Activated effector memory CD4-positive, alpha-beta T cell treated with Interleukin-2 at 50 U/mL for 16 hours (primary cell): ENCODE results near the gene MAP3K14.

Experiments
- DNase-seq: peaks from one replicate; pipeline ENCODE4 v3.0.0-alpha.2; 2020

The MAP3K14 gene

DNA sequence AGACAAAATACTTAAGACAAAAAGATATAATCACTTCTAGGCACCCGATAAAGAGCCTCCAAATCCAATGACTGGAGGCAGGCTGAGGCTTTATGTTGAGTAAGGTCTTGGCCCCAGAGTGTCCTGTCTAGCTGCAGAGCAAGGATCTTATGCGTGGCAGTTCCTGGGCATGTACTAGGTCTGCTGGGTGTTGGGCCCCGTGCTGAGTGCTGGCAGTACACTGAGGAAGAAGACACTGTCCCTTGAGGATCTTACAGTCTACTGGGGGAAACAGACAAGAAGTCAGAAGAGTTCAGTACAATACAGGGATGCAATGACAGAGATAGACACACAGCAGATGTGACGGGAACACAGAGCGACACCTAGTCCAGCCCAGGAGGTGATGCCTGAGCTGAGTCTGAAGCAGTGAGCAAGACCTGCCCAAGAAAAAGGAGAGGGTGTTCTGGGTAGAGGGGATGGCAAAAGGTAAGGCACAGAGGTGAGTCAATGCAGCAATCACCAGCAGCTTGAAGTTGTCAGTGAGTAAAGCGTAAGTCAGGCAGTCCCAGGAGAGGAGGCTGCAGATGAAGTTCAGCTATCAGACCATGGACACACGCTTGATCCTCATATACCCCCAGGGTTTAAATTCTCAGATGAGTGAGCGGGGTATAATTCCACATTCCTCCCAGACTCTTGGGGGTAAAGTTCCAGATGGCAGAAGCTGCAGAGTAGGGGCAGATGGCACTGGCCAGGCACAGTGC lies 18.1 kb downstream of the MAP3K14 start:
- no peak for DNase-seq

DNA sequence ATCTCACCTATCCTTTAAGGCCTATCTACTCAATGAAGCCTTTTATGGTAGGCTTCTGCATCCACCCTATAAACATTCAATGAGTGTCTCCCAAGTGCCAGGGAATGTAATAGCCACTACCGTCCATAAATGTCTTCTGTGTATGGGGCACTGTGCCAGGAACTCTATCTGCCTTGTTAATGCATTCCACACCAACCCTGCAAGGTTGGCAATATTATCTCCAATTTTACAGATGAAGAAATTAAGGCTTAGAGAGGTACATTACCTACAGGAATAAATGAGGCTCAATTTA lies 20.0 kb downstream of the MAP3K14 start:
- no peak for DNase-seq

DNA sequence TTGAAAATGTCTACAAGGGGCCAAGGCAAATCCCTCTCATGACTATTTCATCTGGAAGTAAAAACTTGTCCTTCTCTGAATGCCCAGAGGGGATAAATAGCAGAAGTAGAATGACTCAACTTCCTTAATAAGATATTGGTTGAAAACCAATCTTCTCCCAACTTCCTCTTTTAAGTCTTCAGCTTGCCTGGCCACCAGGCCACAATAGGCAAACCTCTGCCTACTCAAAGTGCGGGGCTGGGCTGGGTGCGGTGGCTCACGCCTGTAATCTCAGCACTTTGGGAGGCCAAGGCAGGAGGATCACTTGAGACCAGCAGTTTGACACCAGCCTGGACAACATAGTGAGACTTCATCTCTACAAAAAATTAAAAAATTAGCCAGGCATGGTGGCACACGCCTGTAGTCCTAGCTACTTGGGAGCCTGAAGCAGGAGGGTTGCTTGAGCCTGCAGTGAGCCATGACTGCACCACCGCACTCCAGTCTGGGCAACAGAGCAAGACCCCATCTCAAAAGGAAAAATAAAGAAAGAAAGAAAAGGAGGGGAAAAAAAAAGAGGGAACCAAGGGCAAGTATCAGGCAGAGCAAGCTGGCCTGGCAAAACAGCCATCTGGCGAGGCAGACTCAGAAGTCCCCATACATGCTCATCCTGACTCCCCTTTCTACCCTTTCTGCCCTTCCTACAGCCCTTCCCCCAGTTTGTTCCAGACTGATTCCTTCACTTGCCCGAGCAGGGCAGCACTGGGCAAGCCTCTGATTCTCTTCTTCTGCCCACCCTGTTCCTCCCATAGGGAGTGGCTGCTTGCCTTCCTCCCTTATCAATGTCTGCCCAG lies 20.6 kb downstream of the MAP3K14 start:
- DNase-seq, result no peak

DNA sequence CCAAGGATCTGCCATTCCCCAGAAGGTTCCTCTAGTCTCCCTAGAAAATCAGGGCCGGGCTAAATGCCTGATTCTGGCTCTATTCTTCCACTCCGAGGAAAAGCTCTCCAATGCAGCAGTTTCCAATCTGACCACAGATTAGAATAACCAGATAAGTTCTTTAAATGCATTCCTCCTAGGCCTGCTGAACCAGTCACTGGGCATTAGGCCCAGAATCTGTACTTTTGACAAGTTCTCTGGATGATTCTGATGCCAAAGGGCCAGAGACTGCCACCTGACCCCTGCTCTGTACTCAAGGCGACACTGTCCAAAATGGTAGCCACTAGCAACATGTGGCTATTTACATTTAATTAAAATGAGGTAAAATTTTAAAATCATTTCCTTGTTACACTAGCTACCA lies 22.3 kb downstream of the MAP3K14 start:
- no peak for DNase-seq

GRCh38 chr17:45293413-45294211 lies 23.2 kb downstream of the MAP3K14 start:
- no peak for DNase-seq

GRCh38 chr17:45292696-45293412 lies 24.0 kb downstream of the MAP3K14 start:
- DNase-seq, result no peak

DNA sequence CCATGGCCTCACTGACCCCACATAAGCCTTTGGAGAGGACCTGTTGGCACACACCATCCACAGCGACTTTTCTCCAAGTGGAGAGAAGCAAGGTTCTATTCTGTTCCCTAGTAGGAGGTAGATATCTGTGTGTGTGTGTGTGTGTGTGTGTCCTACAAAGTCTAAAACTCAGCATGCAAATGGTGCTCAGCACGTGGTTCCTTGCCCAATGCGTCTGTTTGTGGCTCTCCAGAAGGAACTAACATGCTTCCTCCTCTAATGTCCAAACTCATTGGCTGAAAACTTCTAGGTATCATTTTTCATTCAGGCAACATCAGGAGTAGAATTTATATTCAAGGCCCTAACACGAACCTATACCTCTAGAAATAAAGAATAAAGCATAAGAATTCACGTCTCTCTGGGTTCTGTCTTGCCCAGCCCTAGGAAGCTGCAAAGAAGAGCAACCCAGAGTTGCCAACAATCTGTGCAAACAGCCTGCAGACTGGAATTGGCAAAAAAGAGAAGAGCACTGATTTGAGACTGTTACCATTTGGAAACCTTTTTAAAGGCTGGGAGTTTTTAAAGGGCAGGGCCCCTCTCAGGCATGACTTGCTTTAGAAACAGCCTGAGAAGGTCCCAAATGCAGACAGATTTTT lies 25.5 kb downstream of the MAP3K14 start:
- DNase-seq, result no peak

DNA sequence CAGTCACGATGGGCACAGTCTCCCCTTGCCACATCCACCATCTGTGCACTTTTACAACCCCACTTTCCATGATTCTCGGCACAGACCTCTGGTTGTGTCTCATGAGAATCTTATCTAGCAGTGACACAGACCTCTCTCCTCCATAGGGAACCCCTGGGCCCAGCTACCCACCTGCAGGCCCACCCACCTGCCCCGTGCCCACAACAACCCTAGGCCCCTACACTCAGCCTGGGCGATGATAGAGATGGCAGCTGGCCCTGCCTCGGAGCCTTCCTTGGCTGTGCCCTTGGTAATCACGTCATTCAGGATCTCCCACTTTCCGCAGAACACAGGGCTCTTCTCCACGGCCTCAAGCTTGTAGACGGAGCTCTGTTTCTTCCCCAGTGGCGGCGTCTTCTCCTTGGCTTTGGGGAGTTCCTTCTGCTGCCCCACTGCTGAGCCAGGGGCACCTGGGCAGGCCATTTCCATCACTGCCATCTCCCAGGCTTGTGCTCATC lies 26.5 kb downstream of the MAP3K14 start:
- DNase-seq, result no peak

- no peak for DNase-seq
Measured at GRCh38 chr17:45289301-45290268, 27.2 kb downstream of the MAP3K14 start.

DNA sequence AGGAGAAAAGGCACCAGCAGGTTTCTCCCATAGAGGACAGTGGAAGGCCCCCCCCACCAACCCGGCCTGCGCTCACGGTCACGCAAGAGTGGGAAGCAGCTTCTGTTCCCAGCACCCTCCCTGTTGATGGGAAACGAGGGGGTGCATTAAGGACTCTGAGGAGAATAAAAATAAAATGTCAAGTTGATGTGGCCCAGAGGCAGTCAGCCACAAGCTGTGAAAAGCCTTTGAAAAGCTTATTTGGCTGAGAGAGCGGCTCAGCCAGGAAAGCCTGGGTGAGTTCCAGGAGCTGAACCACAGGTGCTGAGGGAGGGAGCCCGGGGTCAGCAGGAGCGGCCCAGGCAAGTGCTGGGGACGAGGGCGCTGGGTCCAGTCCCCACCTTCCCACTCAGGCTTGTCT lies 28.0 kb downstream of the MAP3K14 start:
- no peak for DNase-seq

GRCh38 chr17:45287526-45288500 lies 29.0 kb downstream of the MAP3K14 start:
- no peak for DNase-seq

DNA sequence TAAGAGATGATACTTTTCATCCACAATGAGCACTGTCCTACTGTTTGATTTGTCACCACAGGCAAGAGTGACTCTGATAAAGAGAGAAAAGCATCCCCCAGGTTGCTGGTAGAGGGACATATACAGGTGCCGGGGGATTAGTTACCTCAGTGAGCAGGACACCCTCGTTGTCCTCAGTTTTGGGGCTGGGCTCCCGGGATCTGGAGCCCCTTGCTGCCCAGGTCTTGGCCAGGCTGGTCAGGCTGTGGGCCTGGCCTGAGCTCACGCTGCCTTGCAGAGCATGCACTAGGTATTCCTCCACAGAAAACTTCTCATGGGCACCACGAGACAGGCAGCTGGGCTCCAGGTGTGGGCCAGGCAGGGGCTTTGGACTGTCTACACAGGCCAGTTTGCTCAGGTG lies 30.5 kb downstream of the MAP3K14 start:
- no peak for DNase-seq

- DNase-seq, result no peak
Measured at GRCh38 chr17:45284176-45285140, 32.4 kb downstream of the MAP3K14 start.

GRCh38 chr17:45283711-45284110 lies 33.1 kb downstream of the MAP3K14 start:
- no peak for DNase-seq

DNA sequence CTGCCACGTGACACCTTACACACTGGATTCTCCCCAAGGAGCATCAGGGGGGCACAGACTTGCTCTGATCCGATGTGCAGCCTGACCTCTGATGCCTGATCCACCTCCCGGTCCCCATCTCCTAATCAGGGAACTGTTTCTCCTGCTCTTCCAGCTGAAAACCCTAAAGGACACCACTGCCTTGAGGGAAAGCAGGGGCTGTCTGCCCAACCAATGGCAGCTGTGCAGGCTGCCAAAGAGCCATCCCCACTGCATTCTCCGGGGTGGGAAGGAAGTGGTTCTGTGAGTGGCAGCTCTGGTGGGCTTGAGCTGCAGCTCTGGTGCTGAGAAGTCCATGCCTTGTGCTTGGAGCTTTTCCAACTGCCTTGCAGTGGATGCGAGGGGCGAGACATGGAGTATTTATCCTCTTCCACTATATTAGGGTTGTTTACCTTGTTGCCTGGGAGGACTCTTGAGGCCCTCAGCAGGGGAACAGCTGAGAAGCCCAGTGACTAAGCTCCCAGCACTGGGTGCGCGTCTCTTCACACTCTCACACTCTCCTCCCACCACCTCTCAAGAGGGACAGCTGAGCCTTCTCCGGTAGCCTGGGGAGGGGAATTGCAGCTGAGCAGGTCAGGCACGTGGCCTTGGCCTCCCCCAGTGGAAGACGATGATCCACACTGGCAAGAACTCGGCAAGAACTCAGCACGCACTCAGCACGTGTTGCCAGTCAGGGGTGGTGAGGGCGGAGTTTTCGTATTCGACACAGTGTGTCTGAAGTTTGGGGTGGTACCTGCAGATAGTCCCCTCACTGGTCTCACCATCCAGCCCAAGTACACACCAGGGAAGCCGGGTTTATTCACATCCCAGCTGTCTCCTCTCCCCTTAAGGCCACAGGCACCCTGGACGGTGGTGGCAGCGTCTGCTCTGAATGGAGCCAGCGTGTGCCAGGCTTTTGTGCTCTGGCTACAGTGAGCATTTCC lies 33.9 kb downstream of the MAP3K14 start:
- DNase-seq, result no peak

DNA sequence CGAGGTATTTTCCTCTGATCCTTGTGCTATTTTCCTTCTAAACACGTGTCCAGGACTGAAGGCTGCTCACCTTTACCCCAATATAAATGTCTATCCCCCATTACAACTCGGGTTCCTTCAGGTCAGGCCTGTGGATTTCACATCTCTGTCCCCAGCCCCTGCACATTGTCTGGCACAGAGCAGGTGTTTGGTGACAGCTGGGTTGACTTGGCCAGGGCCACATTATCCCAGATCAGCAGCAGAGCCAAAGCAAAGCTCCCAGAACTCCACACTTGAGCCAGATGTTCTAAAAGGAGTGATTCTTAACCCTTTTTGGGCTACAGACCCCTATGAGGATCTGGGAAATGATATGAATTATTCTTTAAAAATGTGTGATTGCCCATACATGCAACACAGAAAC lies 36.9 kb downstream of the MAP3K14 start:
- no peak for DNase-seq

DNA sequence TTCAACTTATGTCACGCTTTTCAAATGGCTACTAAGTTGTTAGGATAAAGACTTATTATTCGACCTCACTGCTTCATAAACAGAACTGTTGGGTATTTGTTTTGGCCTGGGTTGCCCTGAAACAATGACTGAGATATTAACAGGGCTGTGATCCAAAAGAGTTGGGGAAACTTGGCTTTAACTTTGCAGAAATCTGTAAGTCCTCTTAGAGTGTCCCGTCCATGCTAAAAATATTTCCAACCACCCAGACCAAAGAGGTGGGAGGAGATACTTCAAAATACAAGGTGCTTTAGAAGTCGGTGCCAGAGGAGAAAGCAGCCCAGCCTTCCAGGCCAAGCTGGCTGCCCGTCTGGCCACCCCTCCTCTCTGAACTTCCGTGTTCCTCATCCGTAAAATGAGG lies 38.8 kb downstream of the MAP3K14 start:
- no peak for DNase-seq
